Fibroblast of skin of scalp (primary cell): Measurements from ENCODE around the gene TTLL11.

Source experiments
- DNase-seq: peaks from one replicate; pipeline ENCODE4 v3.0.0-alpha.2; 2013

The TTLL11 gene

GRCh38 chr9:121966706-121967105 is 126.4 kb downstream of the TTLL11 start:
- DNase-seq: no peak

DNA sequence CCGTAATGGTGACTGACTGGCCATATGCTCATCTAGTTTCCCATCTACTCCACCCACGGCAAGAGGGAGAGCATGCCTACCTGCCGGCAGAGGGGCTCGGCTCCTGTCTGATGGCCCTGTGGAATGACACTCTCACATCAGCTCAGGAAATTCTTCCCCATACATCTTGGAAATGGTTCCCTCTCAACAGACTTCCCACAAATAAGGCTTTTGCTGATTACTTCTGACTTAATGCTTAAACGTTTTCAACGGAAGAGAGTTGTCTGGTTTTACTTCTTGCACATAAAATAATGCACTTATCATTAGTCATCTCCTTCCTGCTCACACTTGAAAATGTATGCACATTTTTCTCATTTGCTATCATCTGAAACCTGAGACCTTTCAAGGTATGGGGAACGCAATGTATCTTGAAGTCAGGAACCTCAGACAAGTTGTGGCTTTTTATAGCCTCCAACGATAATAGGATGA is 129.5 kb downstream of the TTLL11 start:
- DNase-seq: peak; percentile 79

DNA sequence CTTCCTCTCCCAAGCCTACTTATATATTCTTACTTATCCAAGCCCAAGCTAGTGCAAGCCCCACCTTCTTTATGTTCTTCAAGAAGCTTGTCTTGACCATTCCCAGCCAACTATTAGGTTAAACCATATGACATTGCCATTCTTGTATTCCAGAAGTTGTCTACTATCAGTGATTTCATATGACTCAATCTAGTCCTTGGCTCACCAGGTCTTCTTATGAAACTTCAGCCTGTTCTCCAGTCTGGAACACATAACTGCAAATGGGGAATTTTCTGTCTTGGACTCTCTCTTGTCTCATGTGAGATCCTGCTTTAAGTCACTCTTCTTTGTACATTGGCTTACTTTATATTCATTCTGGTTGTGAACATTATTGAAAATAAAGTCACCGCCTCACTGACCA is 130.7 kb downstream of the TTLL11 start:
- no peak for DNase-seq

GRCh38 chr9:121960665-121961064 is 132.4 kb downstream of the TTLL11 start:
- DNase-seq: no peak

DNA sequence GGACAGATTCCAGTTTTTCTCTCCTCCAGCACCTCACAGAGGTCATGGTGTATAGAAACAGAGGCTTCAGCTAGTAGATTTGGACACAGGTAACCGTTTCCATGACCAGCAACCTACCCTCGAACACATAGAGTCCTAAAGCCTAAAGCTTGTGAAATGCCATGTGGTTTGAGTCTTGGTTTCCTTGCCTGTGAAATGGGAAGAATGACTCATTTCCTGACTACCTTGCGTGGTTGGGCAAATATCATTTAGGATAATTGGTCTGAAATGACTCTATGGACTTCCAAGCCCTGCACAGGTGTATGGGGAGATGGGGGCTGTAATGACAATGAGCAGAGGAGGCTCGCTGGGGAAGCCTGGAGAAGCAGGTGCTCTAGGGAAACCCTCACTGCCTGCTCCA is 134.6 kb downstream of the TTLL11 start:
- DNase-seq: no peak

DNA sequence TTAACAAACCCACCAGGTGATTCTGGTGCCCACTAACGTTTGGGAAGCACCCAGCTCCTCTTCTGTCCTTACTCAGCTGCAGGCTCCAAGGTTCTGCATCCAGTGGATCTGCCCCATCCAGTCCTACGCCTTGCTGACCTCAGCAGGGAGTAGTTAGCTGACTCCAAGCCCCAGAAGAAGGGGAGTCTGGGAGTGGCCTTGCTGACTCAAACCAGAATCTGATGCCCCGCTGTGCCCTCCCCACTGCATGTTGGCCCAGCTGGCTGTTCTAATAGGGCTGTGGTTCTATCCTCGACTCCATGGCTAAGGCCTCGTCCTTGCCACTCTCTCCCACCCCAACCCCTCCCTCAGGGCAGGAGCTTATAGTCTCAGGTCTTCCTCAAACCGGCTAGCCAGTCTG is 136.3 kb downstream of the TTLL11 start:
- peak; percentile 51 for DNase-seq

DNA sequence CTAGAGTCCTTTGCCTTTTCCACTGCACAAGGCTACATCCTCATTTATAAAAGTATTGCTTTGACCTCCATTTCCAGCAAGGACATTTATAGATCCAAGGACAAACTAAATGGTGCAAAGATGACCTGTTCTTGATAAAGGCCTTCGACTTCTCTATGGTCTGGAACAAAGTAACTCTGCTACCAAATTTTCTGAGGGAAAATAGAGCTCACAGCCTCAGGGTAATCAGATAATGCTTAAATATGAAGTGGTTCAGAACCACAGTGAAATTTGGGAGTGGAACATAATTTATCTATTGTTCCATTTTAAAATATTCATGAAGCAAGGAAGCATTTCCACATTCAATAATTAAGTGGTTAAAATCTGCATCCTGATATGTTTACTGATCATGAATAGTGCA is 137.5 kb downstream of the TTLL11 start:
- DNase-seq: no peak

DNA sequence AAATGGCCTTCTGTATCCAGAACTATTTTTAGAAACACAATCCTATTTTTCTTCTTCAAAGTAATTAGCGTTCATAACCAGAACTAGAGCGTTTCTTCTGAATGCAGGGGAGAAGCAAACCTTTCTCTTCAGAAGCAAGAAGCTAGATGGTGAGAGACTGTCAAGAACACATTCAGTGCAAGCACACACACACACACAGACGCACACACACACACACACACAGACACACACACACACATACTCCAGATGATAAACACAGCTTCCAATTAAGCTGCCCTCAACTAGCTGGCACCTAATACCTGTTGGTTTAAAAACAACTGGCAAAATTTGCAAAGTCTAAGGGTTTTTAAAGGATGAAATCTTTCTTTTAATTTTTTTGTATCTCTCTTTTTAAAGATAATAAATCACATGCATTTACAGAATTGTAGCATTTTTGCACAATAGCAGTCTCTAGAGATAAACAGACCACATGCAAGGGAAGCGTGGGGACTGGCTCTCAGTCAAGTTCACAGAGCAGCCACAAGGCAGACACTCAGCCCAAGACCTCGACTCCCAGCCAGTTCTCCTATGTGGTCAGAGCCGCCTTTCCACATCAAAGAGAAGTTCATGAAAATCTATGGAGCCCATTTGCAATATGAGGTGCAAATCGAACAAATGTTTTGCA is 138.5 kb downstream of the TTLL11 start:
- peak; percentile 33 for DNase-seq

DNA sequence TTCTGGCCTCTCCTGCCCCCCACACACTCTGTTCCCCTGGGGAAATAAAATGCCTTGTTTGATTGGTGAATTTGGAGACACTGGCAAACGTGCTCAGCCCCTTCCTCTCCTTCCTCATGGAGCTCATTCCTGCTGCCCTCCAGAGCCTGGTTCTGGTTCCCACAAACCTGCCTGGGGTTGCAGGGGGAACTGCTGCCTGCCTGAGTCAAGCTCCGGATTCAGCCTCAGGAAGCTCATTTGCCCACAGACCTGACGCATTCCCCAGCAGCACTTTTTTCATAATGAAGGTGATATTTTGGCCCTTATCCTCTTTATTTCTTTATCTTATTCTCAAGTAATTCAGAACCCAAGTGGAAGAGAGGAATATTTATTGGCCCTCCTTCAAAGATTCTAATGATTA is 140.5 kb downstream of the TTLL11 start:
- DNase-seq: no peak

- no peak for DNase-seq
Measured at GRCh38 chr9:121950866-121951265, 142.2 kb downstream of the TTLL11 start.

- no peak for DNase-seq
Measured at GRCh38 chr9:121950441-121950840, 142.7 kb downstream of the TTLL11 start.

DNA sequence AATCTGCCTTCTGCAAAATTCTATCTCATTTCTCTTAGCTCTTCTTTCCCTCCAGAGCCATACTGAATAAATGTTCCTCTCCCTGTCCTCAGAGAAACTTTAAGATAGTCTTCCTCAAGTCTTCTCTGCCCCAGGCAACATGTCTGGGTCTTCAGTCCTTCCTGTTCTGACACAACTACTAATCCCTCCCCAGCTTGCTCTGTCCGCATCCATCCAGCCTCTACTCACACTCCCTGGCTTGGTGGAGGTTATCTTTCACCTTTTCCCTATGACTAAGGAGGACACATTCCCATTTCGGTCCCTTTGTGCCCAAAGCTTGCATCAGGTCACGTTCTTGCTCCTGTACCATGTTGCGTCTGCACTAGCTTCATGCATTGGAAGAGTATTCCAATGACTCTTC is 143.3 kb downstream of the TTLL11 start:
- DNase-seq: no peak

- no peak for DNase-seq
Measured at GRCh38 chr9:121949364-121949763, 143.7 kb downstream of the TTLL11 start.

DNA sequence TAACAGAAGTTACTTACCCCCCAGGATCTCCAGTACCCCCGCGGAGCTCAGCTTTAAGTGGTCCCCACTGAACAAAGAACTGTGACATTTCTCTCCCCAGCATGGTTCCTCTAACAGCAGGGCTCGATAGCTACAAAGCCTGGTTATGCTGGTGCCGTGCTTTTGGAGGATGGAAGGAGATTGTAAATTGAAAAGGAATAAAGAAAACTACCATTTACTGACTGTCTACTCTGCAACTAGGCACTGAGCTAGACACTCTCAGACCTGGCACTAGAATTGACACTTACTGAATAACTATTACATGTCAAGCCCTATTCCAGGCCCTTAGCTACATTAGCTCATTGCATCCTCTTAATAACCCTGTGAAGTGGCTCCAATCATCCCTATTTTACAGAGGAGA is 145.3 kb downstream of the TTLL11 start:
- DNase-seq: no peak

DNA sequence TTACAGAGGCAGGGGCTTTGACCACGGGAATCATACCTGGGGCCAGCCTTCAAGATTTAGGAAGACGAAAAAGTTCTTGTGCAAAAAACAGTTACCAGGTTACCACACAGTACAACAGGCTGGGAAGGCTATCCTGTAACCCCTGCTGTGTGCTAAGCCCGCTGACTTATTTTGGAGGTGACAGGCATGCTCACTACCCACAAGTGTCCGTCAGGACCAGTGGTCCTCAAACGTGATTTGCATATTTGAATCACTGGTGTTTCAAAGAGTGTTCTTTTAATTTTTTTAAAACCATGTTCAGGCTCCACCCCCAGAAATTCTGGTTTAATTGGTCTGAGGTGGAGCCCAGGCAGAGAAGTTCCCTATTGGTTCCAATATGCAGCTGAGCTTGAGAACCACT is 146.6 kb downstream of the TTLL11 start:
- no peak for DNase-seq

DNA sequence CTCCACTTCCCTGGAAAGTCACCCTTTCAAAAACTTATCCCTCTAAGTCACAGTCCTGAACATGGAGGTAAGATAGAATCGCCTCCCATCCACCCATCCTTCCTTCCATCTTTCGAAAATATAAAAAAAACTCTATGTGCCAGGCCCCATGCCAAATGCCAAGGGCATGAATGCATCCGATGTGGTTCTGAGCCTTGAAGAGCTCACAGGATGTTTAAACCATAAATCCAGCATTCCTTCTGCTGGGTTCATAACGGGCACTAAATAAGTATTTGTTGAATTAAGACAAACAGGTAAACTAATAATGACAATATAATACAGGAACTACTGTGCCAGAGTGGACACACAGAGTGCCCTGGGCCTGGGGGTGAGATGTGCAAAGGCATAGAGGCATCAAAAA is 147.3 kb downstream of the TTLL11 start:
- DNase-seq: peak; percentile 48

- no peak for DNase-seq
Measured at GRCh38 chr9:121945281-121945680, 147.8 kb downstream of the TTLL11 start.

DNA sequence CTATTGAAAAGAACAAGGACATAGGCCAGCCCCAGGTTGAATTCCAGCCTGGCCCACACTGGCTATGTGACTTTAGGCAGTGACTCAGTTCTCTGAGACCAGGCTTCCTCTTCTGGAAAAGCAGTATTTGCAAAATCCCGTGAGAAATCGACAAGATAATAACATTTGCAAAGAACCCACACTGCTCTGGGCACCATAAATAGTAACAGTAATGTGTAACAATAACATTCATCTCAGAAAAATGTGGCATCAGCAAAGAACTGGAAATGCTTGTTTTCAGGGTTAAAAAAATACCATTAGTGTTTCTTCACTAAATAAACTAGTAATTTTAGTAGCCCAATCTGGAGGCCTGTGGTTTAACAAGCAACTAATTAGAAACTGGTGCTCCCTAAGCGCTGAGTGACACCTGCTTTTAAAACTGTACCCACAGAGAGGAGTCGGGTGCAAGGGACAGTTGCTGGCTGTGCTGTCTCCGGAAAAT is 148.4 kb downstream of the TTLL11 start:
- DNase-seq: peak; percentile 91

- DNase-seq: no peak
Measured at GRCh38 chr9:121943463-121943862, 149.6 kb downstream of the TTLL11 start.

DNA sequence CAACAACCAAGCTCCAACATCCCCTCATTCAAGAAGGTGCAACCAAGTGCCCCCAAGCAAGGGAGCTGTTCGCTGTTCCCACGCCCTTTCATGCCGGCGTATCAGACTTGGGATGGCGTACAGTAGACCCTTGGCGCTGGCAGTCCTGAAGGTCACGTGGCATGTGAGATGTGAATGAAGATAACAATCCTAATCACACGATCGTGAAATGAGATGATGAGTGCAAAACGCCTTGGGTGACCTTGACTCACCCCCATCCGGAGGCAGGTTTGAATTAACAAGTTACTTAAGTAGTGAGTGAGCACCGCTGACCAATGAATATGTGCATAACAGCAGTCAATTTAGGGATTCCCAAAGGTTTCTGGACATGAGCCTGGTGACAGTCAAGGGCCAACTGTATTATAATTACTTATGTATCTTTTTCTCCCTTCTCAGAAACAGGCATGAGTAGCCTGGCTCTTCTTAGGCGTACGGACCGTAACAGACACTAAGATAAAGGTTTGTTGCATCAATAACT is 150.2 kb downstream of the TTLL11 start:
- DNase-seq: no peak

GRCh38 chr9:121942313-121942712 is 150.8 kb downstream of the TTLL11 start:
- no peak for DNase-seq

DNA sequence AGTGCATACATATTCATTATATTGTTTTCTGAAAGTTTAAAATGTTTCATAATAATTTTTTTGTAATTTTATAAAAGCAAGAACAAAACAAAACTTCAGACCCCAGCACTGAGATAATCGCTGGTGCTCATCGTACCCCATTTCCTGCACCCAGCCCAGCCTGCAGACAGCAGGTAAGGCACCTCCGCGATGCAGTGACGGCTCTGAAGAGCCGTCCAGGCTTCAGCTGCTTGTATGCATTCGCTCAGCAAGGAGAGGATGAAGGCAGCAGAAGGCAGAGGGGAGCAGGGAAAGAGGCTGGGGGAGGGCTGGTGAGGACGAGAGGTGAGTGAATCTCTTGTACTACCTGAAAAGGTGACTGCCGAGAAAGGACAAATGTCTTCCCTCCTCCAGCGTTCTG is 153.5 kb downstream of the TTLL11 start:
- no peak for DNase-seq

DNA sequence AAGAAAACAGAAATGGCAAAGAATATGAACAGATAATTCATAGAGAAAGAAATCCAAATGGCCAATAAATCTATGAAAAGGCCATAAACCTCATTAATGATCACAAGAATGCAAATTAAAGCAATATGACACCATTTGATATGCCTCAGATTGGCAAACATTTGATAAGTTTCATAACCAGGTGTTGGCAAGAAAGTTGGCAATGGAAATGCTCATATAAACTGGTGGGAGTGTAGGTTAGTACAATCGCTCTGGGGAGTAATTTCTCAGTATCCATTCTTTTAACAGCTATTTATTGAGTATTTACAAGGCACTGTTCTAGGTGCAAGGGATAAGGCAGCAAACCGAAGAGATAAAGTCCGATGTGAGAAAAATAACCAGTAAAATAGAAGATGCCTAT is 154.5 kb downstream of the TTLL11 start:
- DNase-seq: no peak

- no peak for DNase-seq
Measured at GRCh38 chr9:121937240-121937639, 155.9 kb downstream of the TTLL11 start.

DNA sequence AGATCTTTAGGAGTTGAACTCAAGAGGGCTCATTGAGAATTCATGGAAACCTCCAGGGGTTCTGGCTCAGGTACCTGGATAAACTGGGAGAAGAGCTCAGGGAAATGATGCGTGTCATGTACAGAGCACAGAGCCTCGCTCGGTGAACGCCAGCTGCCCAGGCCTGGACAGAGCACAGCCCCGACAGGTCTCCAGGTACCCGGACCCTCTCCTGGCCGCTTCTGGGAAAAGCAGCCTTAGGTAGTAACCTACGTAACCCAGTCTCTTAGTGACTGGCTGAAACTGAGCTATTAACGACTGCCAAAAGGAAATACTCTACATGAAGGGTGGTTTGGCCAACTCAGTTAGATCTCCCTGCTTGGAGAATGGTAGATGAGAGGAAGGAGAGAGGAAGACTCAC is 157.4 kb downstream of the TTLL11 start:
- DNase-seq: no peak
